ENCODE data around the gene ZBTB20.

The ZBTB20 gene

GRCh38 chr3:114863848-114864247 lies 283.2 kb downstream of the ZBTB20 start:
- peaks cover 14% of the 10 kb centered on the region for H3K4me1 Mint-ChIP-seq (ENCODE audit: low read depth)
- H3K9me3 Mint-ChIP-seq: no peaks in the 10 kb centered on the region
- peaks cover 3% of the 10 kb centered on the region for H3K27me3 Mint-ChIP-seq (ENCODE audit: low read depth)
- no peak for DNase-seq (ENCODE audit: low spot score)
- H3K4me3 Mint-ChIP-seq: peak overlapping the region; percentile 51
- H3K36me3 Mint-ChIP-seq (ENCODE audit: low read depth): no peaks in the 10 kb centered on the region
- H3K27ac Mint-ChIP-seq: no peak overlapping the region

- peaks cover 14% of the 10 kb centered on the region for H3K4me1 Mint-ChIP-seq (ENCODE audit: low read depth)
- H3K9me3 Mint-ChIP-seq: no peaks in the 10 kb centered on the region
- no peaks in the 10 kb centered on the region for H3K36me3 Mint-ChIP-seq (ENCODE audit: low read depth)
- no peak for DNase-seq (ENCODE audit: low spot score)
- H3K27me3 Mint-ChIP-seq (ENCODE audit: low read depth): no peaks in the 10 kb centered on the region
- H3K27ac Mint-ChIP-seq: no peak overlapping the region
- H3K4me3 Mint-ChIP-seq: no peak overlapping the region
These were observed 285.4 kb downstream of the ZBTB20 start for GRCh38 chr3:114861666-114862065.

- Mint-ChIP-seq H3K27ac (no peak overlapping the region), H3K36me3 (ENCODE audit: low read depth) (no peaks in the 10 kb centered on the region), H3K4me3 (no peak overlapping the region), H3K9me3 (no peaks in the 10 kb centered on the region), H3K27me3 (ENCODE audit: low read depth) (no peaks in the 10 kb centered on the region), H3K4me1 (ENCODE audit: low read depth) (peaks cover 14% of the 10 kb centered on the region)
- no peak for DNase-seq (ENCODE audit: low spot score)
These were observed 286.6 kb downstream of the ZBTB20 start for GRCh38 chr3:114860531-114860930.

- Mint-ChIP-seq H3K4me3 (no peak overlapping the region), H3K27ac (no peak overlapping the region), H3K9me3 (no peaks in the 10 kb centered on the region), H3K4me1 (ENCODE audit: low read depth) (peaks cover 5% of the 10 kb centered on the region), H3K36me3 (ENCODE audit: low read depth) (no peaks in the 10 kb centered on the region), H3K27me3 (ENCODE audit: low read depth) (no peaks in the 10 kb centered on the region)
- DNase-seq (ENCODE audit: low spot score): no peak
These were observed 288.8 kb downstream of the ZBTB20 start for GRCh38 chr3:114858329-114858728.

GRCh38 chr3:114857299-114857701 lies 289.8 kb downstream of the ZBTB20 start:
- no peaks in the 10 kb centered on the region for H3K9me3 Mint-ChIP-seq
- H3K4me1 Mint-ChIP-seq (ENCODE audit: low read depth): peaks cover 5% of the 10 kb centered on the region
- no peaks in the 10 kb centered on the region for H3K27me3 Mint-ChIP-seq (ENCODE audit: low read depth)
- no peak overlapping the region for H3K4me3 Mint-ChIP-seq
- no peaks in the 10 kb centered on the region for H3K36me3 Mint-ChIP-seq (ENCODE audit: low read depth)
- H3K27ac Mint-ChIP-seq: no peak overlapping the region
- no peak for DNase-seq (ENCODE audit: low spot score)

- DNase-seq (ENCODE audit: low spot score): no peak
- H3K27me3 Mint-ChIP-seq (ENCODE audit: low read depth): no peaks in the 10 kb centered on the region
These were observed 290.3 kb downstream of the ZBTB20 start for GRCh38 chr3:114856835-114857234.

GRCh38 chr3:114855839-114856238 lies 291.2 kb downstream of the ZBTB20 start:
- H3K27ac Mint-ChIP-seq: no peak overlapping the region
- peaks cover 5% of the 10 kb centered on the region for H3K4me1 Mint-ChIP-seq (ENCODE audit: low read depth)
- H3K9me3 Mint-ChIP-seq: no peaks in the 10 kb centered on the region
- no peak for DNase-seq (ENCODE audit: low spot score)
- no peaks in the 10 kb centered on the region for H3K27me3 Mint-ChIP-seq (ENCODE audit: low read depth)
- H3K36me3 Mint-ChIP-seq (ENCODE audit: low read depth): no peaks in the 10 kb centered on the region
- H3K4me3 Mint-ChIP-seq: no peak overlapping the region

More at GRCh38 chr3:114856835-114857234, 290.3 kb downstream of the ZBTB20 start:
- H3K36me3 Mint-ChIP-seq (ENCODE audit: low read depth): no peaks in the 10 kb centered on the region
- H3K4me3 Mint-ChIP-seq: no peak overlapping the region
- H3K9me3 Mint-ChIP-seq: no peaks in the 10 kb centered on the region
- H3K4me1 Mint-ChIP-seq (ENCODE audit: low read depth): peaks cover 5% of the 10 kb centered on the region
- H3K27ac Mint-ChIP-seq: no peak overlapping the region

- Mint-ChIP-seq H3K4me1 (ENCODE audit: low read depth) (no peaks in the 10 kb centered on the region), H3K9me3 (no peaks in the 10 kb centered on the region), H3K27ac (no peak overlapping the region), H3K27me3 (ENCODE audit: low read depth) (no peaks in the 10 kb centered on the region), H3K4me3 (no peak overlapping the region), H3K36me3 (ENCODE audit: low read depth) (no peaks in the 10 kb centered on the region)
- no peak for DNase-seq (ENCODE audit: low spot score)
These were observed 294.1 kb downstream of the ZBTB20 start for GRCh38 chr3:114852966-114853365.

- Mint-ChIP-seq H3K4me1 (ENCODE audit: low read depth) (no peaks in the 10 kb centered on the region), H3K4me3 (no peak overlapping the region)
These were observed 296.2 kb downstream of the ZBTB20 start for GRCh38 chr3:114850898-114851297.

GRCh38 chr3:114848643-114849350 lies 298.3 kb downstream of the ZBTB20 start:
- no peak overlapping the region for H3K27ac Mint-ChIP-seq
- no peaks in the 10 kb centered on the region for H3K9me3 Mint-ChIP-seq
- H3K27me3 Mint-ChIP-seq (ENCODE audit: low read depth): no peaks in the 10 kb centered on the region
- no peak overlapping the region for H3K4me3 Mint-ChIP-seq
- no peaks in the 10 kb centered on the region for H3K36me3 Mint-ChIP-seq (ENCODE audit: low read depth)
- no peaks in the 10 kb centered on the region for H3K4me1 Mint-ChIP-seq (ENCODE audit: low read depth)
- DNase-seq (ENCODE audit: low spot score): no peak

More at GRCh38 chr3:114850898-114851297, 296.2 kb downstream of the ZBTB20 start:
- H3K9me3 Mint-ChIP-seq: no peaks in the 10 kb centered on the region
- no peak overlapping the region for H3K27ac Mint-ChIP-seq
- H3K27me3 Mint-ChIP-seq (ENCODE audit: low read depth): no peaks in the 10 kb centered on the region
- H3K36me3 Mint-ChIP-seq (ENCODE audit: low read depth): no peaks in the 10 kb centered on the region
- no peak for DNase-seq (ENCODE audit: low spot score)

- H3K4me1 Mint-ChIP-seq (ENCODE audit: low read depth): no peaks in the 10 kb centered on the region
- H3K27ac Mint-ChIP-seq: no peak overlapping the region
- no peaks in the 10 kb centered on the region for H3K36me3 Mint-ChIP-seq (ENCODE audit: low read depth)
- H3K4me3 Mint-ChIP-seq: no peak overlapping the region
- H3K27me3 Mint-ChIP-seq (ENCODE audit: low read depth): no peaks in the 10 kb centered on the region
- H3K9me3 Mint-ChIP-seq: no peaks in the 10 kb centered on the region
- DNase-seq (ENCODE audit: low spot score): no peak
These were observed 299.0 kb downstream of the ZBTB20 start for GRCh38 chr3:114848082-114848481.

- Mint-ChIP-seq H3K27ac (no peak overlapping the region), H3K4me3 (no peak overlapping the region), H3K4me1 (ENCODE audit: low read depth) (no peaks in the 10 kb centered on the region), H3K27me3 (ENCODE audit: low read depth) (no peaks in the 10 kb centered on the region), H3K9me3 (no peaks in the 10 kb centered on the region), H3K36me3 (ENCODE audit: low read depth) (no peaks in the 10 kb centered on the region)
- no peak for DNase-seq (ENCODE audit: low spot score)
These were observed 299.5 kb downstream of the ZBTB20 start for GRCh38 chr3:114847564-114847963.

- H3K4me3 Mint-ChIP-seq: no peak overlapping the region
- no peak overlapping the region for H3K27ac Mint-ChIP-seq
- no peaks in the 10 kb centered on the region for H3K9me3 Mint-ChIP-seq
- H3K27me3 Mint-ChIP-seq (ENCODE audit: low read depth): no peaks in the 10 kb centered on the region
- no peaks in the 10 kb centered on the region for H3K36me3 Mint-ChIP-seq (ENCODE audit: low read depth)
- no peaks in the 10 kb centered on the region for H3K4me1 Mint-ChIP-seq (ENCODE audit: low read depth)
- DNase-seq (ENCODE audit: low spot score): no peak
These were observed 300.3 kb downstream of the ZBTB20 start for GRCh38 chr3:114846779-114847178.

- Mint-ChIP-seq H3K27ac (no peak overlapping the region), H3K4me1 (ENCODE audit: low read depth) (no peaks in the 10 kb centered on the region), H3K27me3 (ENCODE audit: low read depth) (no peaks in the 10 kb centered on the region), H3K36me3 (ENCODE audit: low read depth) (no peaks in the 10 kb centered on the region), H3K4me3 (no peak overlapping the region), H3K9me3 (no peaks in the 10 kb centered on the region)
- DNase-seq (ENCODE audit: low spot score): no peak
These were observed 300.8 kb downstream of the ZBTB20 start for GRCh38 chr3:114846252-114846651.

- H3K4me1 Mint-ChIP-seq (ENCODE audit: low read depth): no peaks in the 10 kb centered on the region
- H3K9me3 Mint-ChIP-seq: no peaks in the 10 kb centered on the region
- no peaks in the 10 kb centered on the region for H3K27me3 Mint-ChIP-seq (ENCODE audit: low read depth)
- H3K4me3 Mint-ChIP-seq: no peak overlapping the region
- no peaks in the 10 kb centered on the region for H3K36me3 Mint-ChIP-seq (ENCODE audit: low read depth)
- H3K27ac Mint-ChIP-seq: no peak overlapping the region
- no peak for DNase-seq (ENCODE audit: low spot score)
These were observed 305.6 kb downstream of the ZBTB20 start for GRCh38 chr3:114841515-114841914.

Data from T-helper 2 cell treated with Interferon-gamma antibody and Interleukin-4, amounts not matched to agents 5 μg/mL and 100 μg/mL, for 36 hours (primary cell).